HepG2 (cell line): ENCODE results near the gene RBM22. TPM values are rescaled to one million over a fixed set of nuclear protein-coding genes. Genes with fewer than 3 reads are reported as not detected.
A peak's percentile ranks its signal among the peaks of the same experiment; 100 is the strongest.

Experiments used
- ATAC-seq: fragments of 200-7000 bp; cut with Tn5 transposase; 3 replicates; pipeline ENCODE4 v1.9.1; 2020; ENCODE audit warnings: mild to moderate bottlenecking, moderate library complexity
- BruUV-seq: library from RNA; stranded (reverse); fragments of 400-500 nt; replicated peaks from 2 replicates; lab custom pipeline; 2021; lab: Mats Ljungman, UMichigan
- CTCF ChIA-PET: fragments of 300-600 bp; formaldehyde crosslinking; extraction: SDS; loops from one replicate; lab custom pipeline; 2021; ENCODE audit warnings: low total read pairs, inconsistent platforms, low intra/inter-chr PET ratio; lab: Yijun Ruan, JAX
- POLR2A ChIA-PET: fragments of 350-600 bp; sonication (Branson Sonifier 250); formaldehyde crosslinking; loops from one replicate; lab custom pipeline; 2020; ENCODE audit warnings: antibody characterized with exemption, inconsistent platforms; lab: Yijun Ruan, JAX
- DNase-seq: peaks from one replicate; pipeline ENCODE4 v3.0.0-alpha.2; 2015; ENCODE audit warnings: low spot score
- FAIRE-seq: peaks from 3 replicates; lab custom pipeline; 2011; peaks lifted over from hg19 to GRCh38; lab: Jason Lieb, UNC
- H2AFZ ChIP-seq: one replicate; pipeline ENCODE4 v1.6.1; 2011; ENCODE audit warnings: low read length, inconsistent platforms
- H3K27ac ChIP-seq: fragments of 300-600 bp; 3 replicates; pipeline ENCODE4 v1.8.0; 2011; ENCODE audit warnings: mixed run types, mild to moderate bottlenecking, mixed read lengths, low read length, inconsistent platforms; ENCODE audit not compliant: insufficient read depth; ENCODE audit errors: extremely low read length
- H3K27me3 ChIP-seq, 2 experiments: fragments of 200-600 bp in 1 of 2; 2 replicates in 1 of 2; 3 replicates in 1 of 2; pipeline versions ENCODE4 v1.6.0 to v1.8.0; 2011; ENCODE audit warnings: low read length in 2 of 2, mild to moderate bottlenecking in 2 of 2, moderate library complexity in 2 of 2, inconsistent platforms in 1 of 2; ENCODE audit not compliant: insufficient read depth in 2 of 2, control insufficient read depth in 1 of 2
- H3K36me3 ChIP-seq, 2 experiments: fragments of 200-600 bp in 1 of 2; replicated peaks in 1 of 2; 2 replicates in 1 of 2; 3 replicates in 1 of 2; pipeline versions ENCODE4 v1.5.1 to v1.8.0; 2011; ENCODE audit warnings: low read length in 2 of 2, inconsistent platforms in 1 of 2; ENCODE audit not compliant: insufficient read depth in 2 of 2, control insufficient read depth in 1 of 2
- H3K4me1 ChIP-seq: 2 replicates; pipeline ENCODE4 v1.5.1; 2012; ENCODE audit warnings: low read length, inconsistent platforms; ENCODE audit not compliant: insufficient read depth
- H3K4me2 ChIP-seq: 2 replicates; pipeline ENCODE4 v1.6.0; 2011; ENCODE audit warnings: low read depth, low read length, inconsistent platforms
- H3K4me3 ChIP-seq, 3 experiments: fragments of 200-600 bp in 1 of 3; sonication (generic), shearing (Covaris generic) in 1 of 3; replicated peaks in 1 of 3; 2 replicates each; pipeline ENCODE4 v1.5.1; 2011 to 2016; ENCODE audit warnings: low read length in 3 of 3, inconsistent platforms in 2 of 3, low read depth in 2 of 3, mild to moderate bottlenecking in 2 of 3, control low read depth in 1 of 3, mixed read lengths in 1 of 3; ENCODE audit not compliant: insufficient read depth in 1 of 3
- H3K79me2 ChIP-seq: one replicate; pipeline ENCODE4 v1.6.1; 2011; ENCODE audit warnings: low read length, inconsistent platforms; ENCODE audit not compliant: insufficient read depth
- H3K9ac ChIP-seq: 2 replicates; pipeline ENCODE4 v1.6.0; 2011; ENCODE audit warnings: mild to moderate bottlenecking, low read depth, low read length, inconsistent platforms; ENCODE audit not compliant: insufficient read depth
- H3K9me3 ChIP-seq: 2 replicates; pipeline ENCODE4 v1.5.1; 2012; ENCODE audit warnings: mild to moderate bottlenecking, low read length
- H4K20me1 ChIP-seq: 2 replicates; pipeline ENCODE4 v1.6.0; 2011; ENCODE audit warnings: inconsistent platforms, mild to moderate bottlenecking, low read length, moderate library complexity; ENCODE audit not compliant: insufficient read depth
- AGO1 ChIP-seq: fragments of 200-400 bp; formaldehyde crosslinking; IDR thresholded peaks from 2 replicates; pipeline ENCODE4 v1.6.1; 2017; ENCODE audit warnings: mild to moderate bottlenecking, low read depth, low read length, moderate library complexity; ENCODE audit not compliant: poor library complexity, severe bottlenecking
- FOSL2 ChIP-seq: sonication (generic); formaldehyde crosslinking; IDR thresholded peaks from 2 replicates; pipeline ENCODE4 v1.4.0; 2020; ENCODE audit warnings: missing genetic modification reagents
- MED13 ChIP-seq: sonication (generic); formaldehyde crosslinking; IDR thresholded peaks from 2 replicates; pipeline ENCODE4 v1.5.0; 2020; ENCODE audit warnings: missing genetic modification reagents
- PHF5A ChIP-seq: IDR thresholded peaks from one replicate; pipeline ENCODE4 v1.6.1; 2018; ENCODE audit warnings: low read depth, missing genetic modification reagents; ENCODE audit not compliant: unreplicated experiment
- RBM39 ChIP-seq: fragments of 200-400 bp; formaldehyde crosslinking; IDR thresholded peaks from one replicate; pipeline ENCODE4 v1.6.1; 2018; ENCODE audit warnings: antibody characterized with exemption, mild to moderate bottlenecking, low read depth, low read length; ENCODE audit not compliant: poor library complexity, severe bottlenecking
- SMAD9 ChIP-seq: sonication (generic); formaldehyde crosslinking; IDR thresholded peaks from 2 replicates; pipeline ENCODE4 v1.5.1; 2020; ENCODE audit warnings: mild to moderate bottlenecking, missing genetic modification reagents
- STAG1 ChIP-seq: sonication (generic); formaldehyde crosslinking; IDR thresholded peaks from 2 replicates; pipeline ENCODE4 v1.4.0; 2020; ENCODE audit warnings: missing genetic modification reagents
- ZFP1 ChIP-seq: IDR thresholded peaks from 2 replicates; pipeline ENCODE4 v1.6.1; 2016
- ZNF143 ChIP-seq: sonication (generic); formaldehyde crosslinking; IDR thresholded peaks from 2 replicates; pipeline ENCODE4 v1.4.0; 2020; ENCODE audit warnings: missing genetic modification reagents
- ZNF772 ChIP-seq: sonication (generic); formaldehyde crosslinking; IDR thresholded peaks from 2 replicates; pipeline ENCODE4 v1.5.0; 2020; ENCODE audit warnings: mild to moderate bottlenecking, missing genetic modification reagents
- WGBS: methylation state at CpG from one replicate; pipeline ENCODE4 v1.1.6; 2017; ENCODE audit warnings: low lambda C conversion rate; 5-methylcytosine and 5-hydroxymethylcytosine counted together
- in situ Hi-C: cut with HindIII; loops from 2 replicates; pipeline ENCODE4 v1.10.0; 2017; ENCODE audit warnings: low pct_unique_long_range_greater_than_20kb; ENCODE audit not compliant: extremely low pct_ligation_motif_present
- intact Hi-C: fragments of 100-400 bp; cut with micrococcal nuclease; formaldehyde crosslinking; loops from one replicate; pipeline ENCODE4 v1.10.0; 2022; ENCODE audit not compliant: unreplicated experiment
- polyA plus RNA-seq, 8 experiments: library from polyadenylated mRNA; depleted of rRNA in 3 of 8; stranded (reverse) in 7 of 8; unstranded in 1 of 8; fragments of >200 nt; fragmentation: Illumina TruSeq in 4 of 8; extraction: Trizol in 4 of 8; gene quantifications; 2 replicates each; pipeline versions ENCODE4 v1.2.1 to v1.2.3, GENCODE V29; 2011 to 2016; ENCODE audit warnings: low read depth in 4 of 8, missing spikeins in 1 of 8, mixed read lengths in 1 of 8; ENCODE audit not compliant: insufficient read depth in 1 of 8
- total RNA-seq, 5 experiments: library from RNA; depleted of rRNA; stranded (reverse); fragments of >200 nt; fragmentation: Illumina TruSeq; extraction: Trizol; gene quantifications; 2 replicates each; pipeline ENCODE4 v1.2.3, GENCODE V29; 2016; ENCODE audit warnings: low read depth in 1 of 5
- TF ChIP-seq, protein P1 (sequence below): sonication (generic); formaldehyde crosslinking; IDR thresholded peaks from 2 replicates; pipeline ENCODE4 v1.5.0; 2020; ENCODE audit warnings: mild to moderate bottlenecking, missing genetic modification reagents, moderate library complexity
- TF ChIP-seq, protein P2 (sequence below): IDR thresholded peaks from 2 replicates; pipeline ENCODE4 v1.6.1; 2012; ENCODE audit warnings: inconsistent platforms
- TF ChIP-seq, protein P3 (sequence below): sonication (generic); formaldehyde crosslinking; IDR thresholded peaks from 2 replicates; pipeline ENCODE4 v1.5.1; 2020; ENCODE audit warnings: missing genetic modification reagents, mild to moderate bottlenecking, borderline replicate concordance
- TF ChIP-seq, protein P4 (sequence below): sonication (generic); formaldehyde crosslinking; IDR thresholded peaks from 2 replicates; pipeline ENCODE4 v1.8.0; 2022; ENCODE audit warnings: mild to moderate bottlenecking, missing genetic modification reagents, moderate library complexity

Gene RBM22
- total and polyA plus RNA-seq, 2 of the 13 experiments (the other 11 are each of a cell fraction or from before 2014, with no cell fraction given), result 28.3 to 35.0 TPM

- intact Hi-C loops (loop anchor here (2.0 kb wide), 1 partner anchor 149 kb away; no protein-coding TSS in a partner anchor), in situ Hi-C loops (no loop called here)
- Histone ChIP-seq H3K79me2 (no peaks in the 10 kb centered on the region), H3K9ac (no peak overlapping the region), H3K36me3 (peaks cover 7 to 41% of the 10 kb centered on the region in 2 experiments), H3K4me3 (no peak overlapping the region), H3K27me3 (no peaks in the 10 kb centered on the region), H3K4me1 (no peaks in the 10 kb centered on the region), H3K27ac (no peak overlapping the region), H3K4me2 (no peak overlapping the region), H2AFZ (no peak overlapping the region), H3K9me3 (no peaks in the 10 kb centered on the region), H4K20me1 (no peaks in the 10 kb centered on the region)
- DNase-seq (no peak), ATAC-seq (peak; percentile 49; the same call in 2 of the 3 replicates), FAIRE-seq (no peak)
- CTCF ChIA-PET, result interaction anchor here (0.7 to 2.1 kb wide), 2 partner anchors 147 to 149 kb away, joined by 3 to 11 read pairs; no protein-coding TSS in a partner anchor
- BruUV-seq, result no TSS peak
- POLR2A ChIA-PET, result no interaction called here
- WGBS, result 78% methylated on average over 2 of the region's 2 CpGs
- TF ChIP-seq, protein P1, sequence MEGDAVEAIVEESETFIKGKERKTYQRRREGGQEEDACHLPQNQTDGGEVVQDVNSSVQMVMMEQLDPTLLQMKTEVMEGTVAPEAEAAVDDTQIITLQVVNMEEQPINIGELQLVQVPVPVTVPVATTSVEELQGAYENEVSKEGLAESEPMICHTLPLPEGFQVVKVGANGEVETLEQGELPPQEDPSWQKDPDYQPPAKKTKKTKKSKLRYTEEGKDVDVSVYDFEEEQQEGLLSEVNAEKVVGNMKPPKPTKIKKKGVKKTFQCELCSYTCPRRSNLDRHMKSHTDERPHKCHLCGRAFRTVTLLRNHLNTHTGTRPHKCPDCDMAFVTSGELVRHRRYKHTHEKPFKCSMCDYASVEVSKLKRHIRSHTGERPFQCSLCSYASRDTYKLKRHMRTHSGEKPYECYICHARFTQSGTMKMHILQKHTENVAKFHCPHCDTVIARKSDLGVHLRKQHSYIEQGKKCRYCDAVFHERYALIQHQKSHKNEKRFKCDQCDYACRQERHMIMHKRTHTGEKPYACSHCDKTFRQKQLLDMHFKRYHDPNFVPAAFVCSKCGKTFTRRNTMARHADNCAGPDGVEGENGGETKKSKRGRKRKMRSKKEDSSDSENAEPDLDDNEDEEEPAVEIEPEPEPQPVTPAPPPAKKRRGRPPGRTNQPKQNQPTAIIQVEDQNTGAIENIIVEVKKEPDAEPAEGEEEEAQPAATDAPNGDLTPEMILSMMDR (CRISPR knock-in tag), result peak; percentile 49
- no peak for TF ChIP-seq ZNF772
- TF ChIP-seq, protein P2, sequence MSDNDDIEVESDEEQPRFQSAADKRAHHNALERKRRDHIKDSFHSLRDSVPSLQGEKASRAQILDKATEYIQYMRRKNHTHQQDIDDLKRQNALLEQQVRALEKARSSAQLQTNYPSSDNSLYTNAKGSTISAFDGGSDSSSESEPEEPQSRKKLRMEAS, result no peak
- TF ChIP-seq STAG1 (CRISPR knock-in tag), result peak; percentile 55
Observed at GRCh38 chr5:150710165-150710564, 9.3 kb upstream of the RBM22 start.

GRCh38 chr5:150706776-150707390 is 6.0 kb upstream of the RBM22 start:
- POLR2A ChIA-PET, result no interaction called here
- no peak overlapping the region for H3K4me2 ChIP-seq
- no peak for TF ChIP-seq AGO1
- TF ChIP-seq, protein P3, sequence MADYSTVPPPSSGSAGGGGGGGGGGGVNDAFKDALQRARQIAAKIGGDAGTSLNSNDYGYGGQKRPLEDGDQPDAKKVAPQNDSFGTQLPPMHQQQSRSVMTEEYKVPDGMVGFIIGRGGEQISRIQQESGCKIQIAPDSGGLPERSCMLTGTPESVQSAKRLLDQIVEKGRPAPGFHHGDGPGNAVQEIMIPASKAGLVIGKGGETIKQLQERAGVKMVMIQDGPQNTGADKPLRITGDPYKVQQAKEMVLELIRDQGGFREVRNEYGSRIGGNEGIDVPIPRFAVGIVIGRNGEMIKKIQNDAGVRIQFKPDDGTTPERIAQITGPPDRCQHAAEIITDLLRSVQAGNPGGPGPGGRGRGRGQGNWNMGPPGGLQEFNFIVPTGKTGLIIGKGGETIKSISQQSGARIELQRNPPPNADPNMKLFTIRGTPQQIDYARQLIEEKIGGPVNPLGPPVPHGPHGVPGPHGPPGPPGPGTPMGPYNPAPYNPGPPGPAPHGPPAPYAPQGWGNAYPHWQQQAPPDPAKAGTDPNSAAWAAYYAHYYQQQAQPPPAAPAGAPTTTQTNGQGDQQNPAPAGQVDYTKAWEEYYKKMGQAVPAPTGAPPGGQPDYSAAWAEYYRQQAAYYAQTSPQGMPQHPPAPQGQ (CRISPR knock-in tag), result no peak
- no peak for TF ChIP-seq ZFP1 (CRISPR knock-in tag)
- no peak for TF ChIP-seq RBM39
- TF ChIP-seq MED13 (CRISPR knock-in tag), result no peak
- TF ChIP-seq FOSL2 (CRISPR knock-in tag), result no peak
- TF ChIP-seq, protein P4, sequence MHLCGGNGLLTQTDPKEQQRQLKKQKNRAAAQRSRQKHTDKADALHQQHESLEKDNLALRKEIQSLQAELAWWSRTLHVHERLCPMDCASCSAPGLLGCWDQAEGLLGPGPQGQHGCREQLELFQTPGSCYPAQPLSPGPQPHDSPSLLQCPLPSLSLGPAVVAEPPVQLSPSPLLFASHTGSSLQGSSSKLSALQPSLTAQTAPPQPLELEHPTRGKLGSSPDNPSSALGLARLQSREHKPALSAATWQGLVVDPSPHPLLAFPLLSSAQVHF (CRISPR knock-in tag), result no peak
- no peak for TF ChIP-seq ZNF143 (CRISPR knock-in tag)
- no peak for TF ChIP-seq PHF5A (CRISPR knock-in tag)
- no peak for TF ChIP-seq SMAD9

More at GRCh38 chr5:150706776-150707390, 6.0 kb upstream of the RBM22 start:
- peaks cover 6 to 27% of the 10 kb centered on the region in 2 experiments for H3K36me3 ChIP-seq
- FAIRE-seq, result no peak
- no peak overlapping the region for H2AFZ ChIP-seq
- no TSS peak for BruUV-seq
- CTCF ChIA-PET, result no interaction called here
- H3K27ac ChIP-seq, result no peak overlapping the region
- intact Hi-C loops, result no loop called here
- no peak overlapping the region for H3K4me3 ChIP-seq
- WGBS, result 75% methylated on average over 4 of the region's 4 CpGs
- DNase-seq, result no peak
- H3K79me2 ChIP-seq, result no peaks in the 10 kb centered on the region
- no peaks in the 10 kb centered on the region for H4K20me1 ChIP-seq
- H3K9me3 ChIP-seq, result no peaks in the 10 kb centered on the region
- H3K27me3 ChIP-seq, result no peaks in the 10 kb centered on the region
- in situ Hi-C loops, result no loop called here
- ATAC-seq, result no peak
- 0 out of 2 replicates have a peak, but pooled peaks cover 3% of the 10 kb centered on the region for H3K4me1 ChIP-seq
- no peak overlapping the region for H3K9ac ChIP-seq
